ENCODE results near the gene DNAH9. TPM values are rescaled to one million over a fixed set of nuclear protein-coding genes. Genes with fewer than 3 reads are reported as not detected.

The DNAH9 gene
- total RNA-seq, 6 experiments from 2014 or later = not detected

DNA sequence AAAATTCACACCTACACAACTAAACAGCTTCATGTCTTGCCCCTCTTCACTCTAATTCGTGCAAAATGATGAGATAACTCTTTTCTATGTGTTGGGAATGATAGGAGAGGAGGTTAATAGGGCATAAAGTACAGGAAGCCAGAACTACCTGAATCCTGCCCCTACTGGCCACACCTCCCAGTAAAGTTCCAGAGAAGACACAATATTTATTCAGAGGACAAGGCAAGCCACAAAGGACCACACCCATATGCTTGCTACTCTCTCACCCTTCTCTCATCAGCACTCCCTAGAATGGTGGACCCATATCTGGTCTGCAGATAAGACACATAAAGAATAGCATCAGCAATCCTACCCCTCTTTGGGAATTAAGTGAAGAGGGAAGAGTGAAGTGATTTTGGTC, 324.4 kb downstream of the DNAH9 start:
- DNase-seq = no peak
- Histone ChIP-seq H3K27ac (no peak overlapping the region), H3K4me3 (no peak overlapping the region), H3K4me1 (no peaks in the 10 kb centered on the region), H3K27me3 (no peaks in the 10 kb centered on the region), H3K36me3 (no peaks in the 10 kb centered on the region), H3K9me3 (no peaks in the 10 kb centered on the region)
- WGBS (ENCODE audit: insufficient coverage, low coverage, low lambda C conversion rate, missing lambda C conversion rate) = 32% methylated on average over 1 of the region's 1 CpG
- no peak for TF ChIP-seq POLR2A (IDR thresholded peaks at IDR 0.05)
- TF ChIP-seq, protein P1, sequence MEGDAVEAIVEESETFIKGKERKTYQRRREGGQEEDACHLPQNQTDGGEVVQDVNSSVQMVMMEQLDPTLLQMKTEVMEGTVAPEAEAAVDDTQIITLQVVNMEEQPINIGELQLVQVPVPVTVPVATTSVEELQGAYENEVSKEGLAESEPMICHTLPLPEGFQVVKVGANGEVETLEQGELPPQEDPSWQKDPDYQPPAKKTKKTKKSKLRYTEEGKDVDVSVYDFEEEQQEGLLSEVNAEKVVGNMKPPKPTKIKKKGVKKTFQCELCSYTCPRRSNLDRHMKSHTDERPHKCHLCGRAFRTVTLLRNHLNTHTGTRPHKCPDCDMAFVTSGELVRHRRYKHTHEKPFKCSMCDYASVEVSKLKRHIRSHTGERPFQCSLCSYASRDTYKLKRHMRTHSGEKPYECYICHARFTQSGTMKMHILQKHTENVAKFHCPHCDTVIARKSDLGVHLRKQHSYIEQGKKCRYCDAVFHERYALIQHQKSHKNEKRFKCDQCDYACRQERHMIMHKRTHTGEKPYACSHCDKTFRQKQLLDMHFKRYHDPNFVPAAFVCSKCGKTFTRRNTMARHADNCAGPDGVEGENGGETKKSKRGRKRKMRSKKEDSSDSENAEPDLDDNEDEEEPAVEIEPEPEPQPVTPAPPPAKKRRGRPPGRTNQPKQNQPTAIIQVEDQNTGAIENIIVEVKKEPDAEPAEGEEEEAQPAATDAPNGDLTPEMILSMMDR (IDR thresholded peaks at IDR 0.05) = no peak
- intact Hi-C loops (cut with DNase I) = no loop called here
- ATAC-seq = no peak

DNA sequence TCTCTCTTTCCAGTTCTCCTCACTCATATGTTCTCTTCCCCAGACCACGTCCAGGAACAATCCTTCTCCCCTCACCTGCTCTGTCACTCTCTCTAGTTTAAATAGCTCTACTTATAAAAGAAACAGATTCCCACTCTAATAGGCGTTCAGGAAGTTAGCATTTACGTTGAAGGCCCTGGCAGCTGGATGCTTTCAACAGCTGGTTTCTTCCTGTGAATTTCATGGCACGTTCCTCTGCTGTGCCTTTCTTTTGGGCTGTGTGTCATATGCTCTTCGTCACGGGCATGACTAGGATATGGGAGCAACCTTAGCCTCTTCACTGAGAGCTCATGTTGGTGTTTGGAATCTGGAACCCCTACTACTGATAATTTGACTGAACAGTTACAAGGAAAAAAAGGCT, 325.8 kb downstream of the DNAH9 start:
- TF ChIP-seq, protein P1 (IDR thresholded peaks at IDR 0.05) = no peak
- intact Hi-C loops (cut with DNase I) = no loop called here
- ATAC-seq = no peak
- Histone ChIP-seq H3K4me1 (no peaks in the 10 kb centered on the region), H3K4me3 (no peak overlapping the region), H3K27ac (no peak overlapping the region), H3K9me3 (no peaks in the 10 kb centered on the region), H3K36me3 (no peaks in the 10 kb centered on the region), H3K27me3 (no peaks in the 10 kb centered on the region)
- WGBS (ENCODE audit: insufficient coverage, low coverage, low lambda C conversion rate, missing lambda C conversion rate) = 35% methylated on average over 6 of the region's 6 CpGs
- DNase-seq = no peak

DNA sequence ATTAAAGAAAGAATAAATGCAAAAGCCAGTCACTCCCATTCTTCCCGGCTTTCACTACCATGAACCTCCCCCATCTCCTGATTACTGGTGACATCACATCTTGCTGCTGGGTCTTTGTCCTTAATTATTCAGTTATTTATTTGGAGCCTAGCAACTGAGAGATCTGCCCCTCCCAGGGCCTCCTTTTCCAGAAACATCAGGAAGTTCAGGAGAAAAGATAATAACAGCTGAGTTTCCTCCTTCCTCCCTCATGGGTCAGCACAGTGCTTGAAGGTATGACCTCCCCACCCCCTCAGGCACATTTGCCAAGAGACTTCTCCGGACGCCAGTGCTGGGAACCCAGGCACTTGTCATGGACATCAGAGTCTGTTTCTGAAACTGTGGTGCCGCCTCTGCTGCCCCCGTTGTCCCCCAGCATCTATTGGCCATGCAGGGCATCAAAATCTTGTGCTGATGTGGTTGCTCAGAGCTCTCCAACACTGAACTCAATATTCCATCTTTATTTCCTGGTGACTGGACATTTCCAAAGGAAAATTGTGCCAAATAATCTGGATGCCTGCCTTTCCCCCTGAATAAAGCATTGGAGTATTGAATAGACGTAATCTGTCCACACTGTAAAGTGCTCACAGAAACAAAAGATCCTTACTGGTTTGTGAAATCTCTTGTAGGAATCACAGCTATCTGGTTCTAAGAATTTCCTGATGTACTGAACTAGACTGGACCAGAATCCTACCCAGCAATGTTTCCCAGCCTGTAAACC, 327.2 kb downstream of the DNAH9 start:
- DNase-seq = no peak
- Histone ChIP-seq H3K27me3 (no peaks in the 10 kb centered on the region), H3K27ac (no peak overlapping the region), H3K4me1 (no peaks in the 10 kb centered on the region), H3K4me3 (no peak overlapping the region), H3K9me3 (no peaks in the 10 kb centered on the region), H3K36me3 (no peaks in the 10 kb centered on the region)
- TF ChIP-seq, protein P1 (IDR thresholded peaks at IDR 0.05) = no peak
- no peak for TF ChIP-seq POLR2A (IDR thresholded peaks at IDR 0.05)
- intact Hi-C loops (cut with DNase I) = no loop called here
- 37% methylated on average over 5 of the region's 6 CpGs for WGBS (ENCODE audit: insufficient coverage, low coverage, low lambda C conversion rate, missing lambda C conversion rate)
- peak; percentile 50 to 71 (median 61) for ATAC-seq

DNA sequence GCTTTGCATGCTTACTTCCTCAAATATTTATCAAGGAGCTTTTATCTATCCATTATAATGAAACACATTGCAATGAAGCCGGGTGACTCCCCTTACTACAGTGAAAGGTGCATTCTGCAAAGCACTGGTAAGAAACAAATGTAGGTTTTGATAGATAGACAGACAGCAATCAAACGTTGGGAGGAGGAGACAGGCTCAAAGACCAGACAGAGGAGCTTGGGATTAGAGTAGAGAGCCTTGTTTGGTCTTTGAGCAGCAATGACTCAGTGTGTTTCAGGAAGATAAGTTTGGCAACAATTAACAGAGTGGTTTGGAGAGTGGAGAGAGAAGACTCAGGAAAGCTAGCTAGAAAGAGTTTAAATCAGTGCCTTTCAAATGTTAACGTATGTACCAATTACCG, 330.2 kb downstream of the DNAH9 start:
- Histone ChIP-seq H3K27me3 (no peaks in the 10 kb centered on the region), H3K4me3 (no peak overlapping the region), H3K27ac (no peak overlapping the region), H3K4me1 (no peaks in the 10 kb centered on the region), H3K9me3 (no peaks in the 10 kb centered on the region), H3K36me3 (no peaks in the 10 kb centered on the region)
- intact Hi-C loops (cut with DNase I) = no loop called here
- 33% methylated on average over 4 of the region's 4 CpGs for WGBS (ENCODE audit: insufficient coverage, low coverage, low lambda C conversion rate, missing lambda C conversion rate)
- ATAC-seq (no peak), DNase-seq (no peak)
- TF ChIP-seq POLR2A (IDR thresholded peaks at IDR 0.05) = no peak
- TF ChIP-seq, protein P1 (IDR thresholded peaks at IDR 0.05) = no peak

All from right lobe of liver (tissue), 6 donors.